Measurements from ENCODE around the gene KRTAP10-2. TPM values are rescaled to one million over a fixed set of nuclear protein-coding genes. Genes with fewer than 3 reads are reported as not detected.

The KRTAP10-2 gene
- total RNA-seq, 1 experiment from 2014 or later: not detected

Other genes starting within 250 kb of the KRTAP10-2 start
- gene CFAP410, start 212.1 kb downstream of the KRTAP10-2 start, total RNA-seq (2014; rRNA removed; shearing (Covaris generic)): 26.3 and 27.8 TPM in 2 replicates
- 0.98 and 1.9 TPM in 2 replicates for gene TRPM2, start 197.9 kb downstream of the KRTAP10-2 start, total RNA-seq (2014; rRNA removed; shearing (Covaris generic))
- gene LRRC3, start 96.0 kb downstream of the KRTAP10-2 start, total RNA-seq (2014; rRNA removed; shearing (Covaris generic)): 0.50 and 1.5 TPM in 2 replicates
- gene KRTAP10-1, start 11.3 kb downstream of the KRTAP10-2 start, total RNA-seq (2014; rRNA removed; shearing (Covaris generic)): not detected in 2 replicates
- not detected in 2 replicates for gene KRTAP10-3, start 7.3 kb upstream of the KRTAP10-2 start, total RNA-seq (2014; rRNA removed; shearing (Covaris generic))
- gene KRTAP10-4, start 22.2 kb upstream of the KRTAP10-2 start, total RNA-seq (2014; rRNA removed; shearing (Covaris generic)): not detected in 2 replicates
- gene KRTAP10-5, start 29.1 kb upstream of the KRTAP10-2 start, total RNA-seq (2014; rRNA removed; shearing (Covaris generic)): not detected in 2 replicates
- not detected in 2 replicates for gene KRTAP10-6, start 41.0 kb upstream of the KRTAP10-2 start, total RNA-seq (2014; rRNA removed; shearing (Covaris generic))
- gene KRTAP10-7, start 49.1 kb upstream of the KRTAP10-2 start, total RNA-seq (2014; rRNA removed; shearing (Covaris generic)): not detected in 2 replicates
- gene KRTAP10-8, start 60.6 kb upstream of the KRTAP10-2 start, total RNA-seq (2014; rRNA removed; shearing (Covaris generic)): not detected in 2 replicates
- not detected in 2 replicates for gene KRTAP10-9, start 75.6 kb upstream of the KRTAP10-2 start, total RNA-seq (2014; rRNA removed; shearing (Covaris generic))
- not detected in 2 replicates for gene KRTAP10-10, start 85.9 kb upstream of the KRTAP10-2 start, total RNA-seq (2014; rRNA removed; shearing (Covaris generic))
- not detected in 2 replicates for gene KRTAP10-11, start 94.9 kb upstream of the KRTAP10-2 start, total RNA-seq (2014; rRNA removed; shearing (Covaris generic))
- gene KRTAP12-4, start 103.2 kb upstream of the KRTAP10-2 start, total RNA-seq (2014; rRNA removed; shearing (Covaris generic)): not detected in 2 replicates
- not detected in 2 replicates for gene KRTAP12-3, start 106.4 kb upstream of the KRTAP10-2 start, total RNA-seq (2014; rRNA removed; shearing (Covaris generic))
- not detected in 2 replicates for gene KRTAP12-2, start 115.4 kb upstream of the KRTAP10-2 start, total RNA-seq (2014; rRNA removed; shearing (Covaris generic))
- gene KRTAP12-1, start 130.7 kb upstream of the KRTAP10-2 start, total RNA-seq (2014; rRNA removed; shearing (Covaris generic)): not detected in 2 replicates
- not detected in 2 replicates for gene KRTAP10-12, start 145.7 kb upstream of the KRTAP10-2 start, total RNA-seq (2014; rRNA removed; shearing (Covaris generic))
- 0.17 TPM in 1 of 2 replicates, not detected in the other for gene TSPEAR, start 160.1 kb upstream of the KRTAP10-2 start, total RNA-seq (2014; rRNA removed; shearing (Covaris generic))

Measured in A172 (cell line).